HL-60 (cell line): Measurements from ENCODE around the gene FBXO27.

Source experiments
- DNase-seq, 2 experiments: peaks; one replicate each; pipeline ENCODE4 v3.0.0-alpha.2; 2010 to 2020; ENCODE audit warnings: low read depth in 1 of 2, low spot score in 1 of 2
- H3K27ac ChIP-seq: fragments of 250-450 bp; sonication (Bioruptor Pico); replicated peaks from 2 replicates; pipeline ENCODE4 v1.5.1; 2020; ENCODE audit warnings: mild to moderate bottlenecking, moderate library complexity
- H3K27me3 ChIP-seq: fragments of 250-450 bp; sonication (Bioruptor Pico); 2 replicates; pipeline ENCODE4 v1.5.1; 2021; ENCODE audit warnings: mild to moderate bottlenecking, moderate library complexity; ENCODE audit not compliant: insufficient read depth, poor library complexity, severe bottlenecking
- H3K4me3 ChIP-seq: replicated peaks from 2 replicates; pipeline ENCODE4 v1.5.1; 2011; ENCODE audit warnings: mild to moderate bottlenecking, control low read depth, low read length; ENCODE audit not compliant: insufficient read depth
- CTCF ChIP-seq: IDR thresholded peaks from one replicate; pipeline ENCODE4 v1.5.1; 2011; ENCODE audit warnings: low read length, control low read depth, inconsistent platforms; ENCODE audit not compliant: insufficient read depth
- GABPA ChIP-seq: IDR thresholded peaks from 2 replicates; pipeline ENCODE4 v1.6.1; 2012; ENCODE audit warnings: low read depth
- POLR2AphosphoS5 ChIP-seq: IDR thresholded peaks from 2 replicates; pipeline ENCODE4 v1.6.1; 2012; ENCODE audit warnings: low read depth
- SPI1 ChIP-seq: IDR thresholded peaks from 2 replicates; pipeline ENCODE4 v1.6.1; 2012; ENCODE audit warnings: low read depth, mild to moderate bottlenecking, borderline replicate concordance
- TF ChIP-seq, protein P1 (sequence below): IDR thresholded peaks from 2 replicates; pipeline ENCODE4 v1.6.1; 2012; ENCODE audit warnings: low read depth; ENCODE audit not compliant: insufficient replicate concordance

Gene FBXO27

GRCh38 chr19:39009001-39009400 lies 23.3 kb downstream of the FBXO27 start:
- H3K27me3 ChIP-seq = no peaks in the 10 kb centered on the region
- no peak overlapping the region for H3K4me3 ChIP-seq
- no peak overlapping the region for H3K27ac ChIP-seq
- TF ChIP-seq POLR2AphosphoS5 (no peak), CTCF (no peak)
- TF ChIP-seq, protein P1, sequence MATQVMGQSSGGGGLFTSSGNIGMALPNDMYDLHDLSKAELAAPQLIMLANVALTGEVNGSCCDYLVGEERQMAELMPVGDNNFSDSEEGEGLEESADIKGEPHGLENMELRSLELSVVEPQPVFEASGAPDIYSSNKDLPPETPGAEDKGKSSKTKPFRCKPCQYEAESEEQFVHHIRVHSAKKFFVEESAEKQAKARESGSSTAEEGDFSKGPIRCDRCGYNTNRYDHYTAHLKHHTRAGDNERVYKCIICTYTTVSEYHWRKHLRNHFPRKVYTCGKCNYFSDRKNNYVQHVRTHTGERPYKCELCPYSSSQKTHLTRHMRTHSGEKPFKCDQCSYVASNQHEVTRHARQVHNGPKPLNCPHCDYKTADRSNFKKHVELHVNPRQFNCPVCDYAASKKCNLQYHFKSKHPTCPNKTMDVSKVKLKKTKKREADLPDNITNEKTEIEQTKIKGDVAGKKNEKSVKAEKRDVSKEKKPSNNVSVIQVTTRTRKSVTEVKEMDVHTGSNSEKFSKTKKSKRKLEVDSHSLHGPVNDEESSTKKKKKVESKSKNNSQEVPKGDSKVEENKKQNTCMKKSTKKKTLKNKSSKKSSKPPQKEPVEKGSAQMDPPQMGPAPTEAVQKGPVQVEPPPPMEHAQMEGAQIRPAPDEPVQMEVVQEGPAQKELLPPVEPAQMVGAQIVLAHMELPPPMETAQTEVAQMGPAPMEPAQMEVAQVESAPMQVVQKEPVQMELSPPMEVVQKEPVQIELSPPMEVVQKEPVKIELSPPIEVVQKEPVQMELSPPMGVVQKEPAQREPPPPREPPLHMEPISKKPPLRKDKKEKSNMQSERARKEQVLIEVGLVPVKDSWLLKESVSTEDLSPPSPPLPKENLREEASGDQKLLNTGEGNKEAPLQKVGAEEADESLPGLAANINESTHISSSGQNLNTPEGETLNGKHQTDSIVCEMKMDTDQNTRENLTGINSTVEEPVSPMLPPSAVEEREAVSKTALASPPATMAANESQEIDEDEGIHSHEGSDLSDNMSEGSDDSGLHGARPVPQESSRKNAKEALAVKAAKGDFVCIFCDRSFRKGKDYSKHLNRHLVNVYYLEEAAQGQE = no peak
- DNase-seq = no peak

DNA sequence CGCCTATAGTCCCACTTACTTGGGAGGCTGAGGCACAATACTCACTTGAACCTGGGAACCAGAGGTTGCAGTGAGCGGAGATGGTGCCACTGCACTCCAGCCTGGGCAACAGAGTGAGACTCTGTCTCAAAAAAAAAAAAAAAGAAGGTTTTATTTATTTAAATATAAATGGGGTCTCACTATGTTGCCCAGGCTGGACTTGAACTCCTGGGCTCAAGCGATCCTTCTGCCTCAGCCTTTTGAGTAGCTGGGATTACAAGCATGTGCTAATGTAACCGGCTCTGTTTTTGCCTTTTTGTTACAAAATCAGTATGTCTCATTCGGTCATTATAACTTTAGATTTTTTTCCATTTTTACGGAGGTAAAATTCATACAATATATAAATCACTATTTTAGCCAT lies 24.2 kb downstream of the FBXO27 start:
- Histone ChIP-seq H3K27ac (no peak overlapping the region), H3K27me3 (no peaks in the 10 kb centered on the region), H3K4me3 (no peak overlapping the region)
- TF ChIP-seq POLR2AphosphoS5 = no peak
- TF ChIP-seq GABPA = no peak
- TF ChIP-seq CTCF = no peak
- no peak for TF ChIP-seq SPI1
- TF ChIP-seq, protein P1 = no peak
- no peak for DNase-seq

GRCh38 chr19:39007096-39007495 lies 25.3 kb downstream of the FBXO27 start:
- Histone ChIP-seq H3K27me3 (no peaks in the 10 kb centered on the region), H3K4me3 (no peak overlapping the region), H3K27ac (no peak overlapping the region)
- DNase-seq = no peak
- TF ChIP-seq SPI1 = no peak

DNA sequence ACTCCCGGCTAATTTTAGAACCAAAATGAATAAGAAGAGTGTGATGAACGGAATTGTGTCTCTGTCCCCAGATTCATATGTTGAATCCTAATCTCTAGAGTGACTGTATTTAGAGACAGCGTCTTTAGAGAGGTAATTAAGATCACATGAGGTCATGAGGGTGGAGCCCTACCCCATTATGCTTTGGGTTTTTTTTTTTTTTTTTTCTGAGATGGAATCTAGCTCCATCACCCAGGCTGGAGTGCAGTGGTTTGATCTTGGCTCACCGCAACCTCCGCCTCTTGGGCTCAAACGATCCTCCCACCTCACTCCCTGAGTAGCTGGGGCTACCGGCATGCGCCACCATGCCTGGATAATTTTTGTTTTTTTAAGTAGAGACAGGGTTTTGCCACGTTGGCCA lies 27.9 kb downstream of the FBXO27 start:
- TF ChIP-seq, protein P1 = no peak
- TF ChIP-seq SPI1 (no peak), CTCF (no peak), GABPA (no peak), POLR2AphosphoS5 (no peak)
- Histone ChIP-seq H3K4me3 (no peak overlapping the region), H3K27ac (no peak overlapping the region), H3K27me3 (no peaks in the 10 kb centered on the region)
- no peak for DNase-seq
